GM19193 (cell line): Measurements from ENCODE around the gene IFITM2.

ENCODE experiments used
- POLR2A ChIP-seq: IDR thresholded peaks from 4 replicates; pipeline ENCODE4 v1.6.1; 2011; ENCODE audit not compliant: insufficient read depth, insufficient read length; ENCODE audit errors: extremely low read depth

Gene IFITM2

GRCh38 chr11:328012-328411 is 20.4 kb downstream of the IFITM2 start:
- TF ChIP-seq POLR2A, result no peak

- TF ChIP-seq POLR2A, result no peak
These were observed 22.3 kb downstream of the IFITM2 start for GRCh38 chr11:329886-330253.

DNA sequence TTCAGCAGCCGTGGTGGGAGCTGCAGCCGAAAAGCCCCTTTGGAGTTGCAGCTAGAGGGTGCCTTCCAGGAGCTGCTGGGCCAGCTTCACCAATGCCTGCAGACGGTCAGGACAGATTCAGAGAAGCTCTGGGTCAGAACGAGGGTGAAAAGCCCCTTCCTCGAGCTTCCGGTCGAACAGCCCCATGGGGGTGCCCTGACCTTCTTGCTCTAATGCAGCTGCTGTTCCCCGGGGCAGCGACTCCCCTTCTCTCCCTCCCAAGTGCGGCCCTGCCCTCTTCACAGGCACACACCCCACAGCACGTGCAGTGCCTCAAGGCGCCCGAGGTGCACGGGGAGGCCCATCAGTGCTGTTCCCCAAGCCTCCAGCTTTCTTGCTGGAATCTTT is 22.7 kb downstream of the IFITM2 start:
- no peak for TF ChIP-seq POLR2A

DNA sequence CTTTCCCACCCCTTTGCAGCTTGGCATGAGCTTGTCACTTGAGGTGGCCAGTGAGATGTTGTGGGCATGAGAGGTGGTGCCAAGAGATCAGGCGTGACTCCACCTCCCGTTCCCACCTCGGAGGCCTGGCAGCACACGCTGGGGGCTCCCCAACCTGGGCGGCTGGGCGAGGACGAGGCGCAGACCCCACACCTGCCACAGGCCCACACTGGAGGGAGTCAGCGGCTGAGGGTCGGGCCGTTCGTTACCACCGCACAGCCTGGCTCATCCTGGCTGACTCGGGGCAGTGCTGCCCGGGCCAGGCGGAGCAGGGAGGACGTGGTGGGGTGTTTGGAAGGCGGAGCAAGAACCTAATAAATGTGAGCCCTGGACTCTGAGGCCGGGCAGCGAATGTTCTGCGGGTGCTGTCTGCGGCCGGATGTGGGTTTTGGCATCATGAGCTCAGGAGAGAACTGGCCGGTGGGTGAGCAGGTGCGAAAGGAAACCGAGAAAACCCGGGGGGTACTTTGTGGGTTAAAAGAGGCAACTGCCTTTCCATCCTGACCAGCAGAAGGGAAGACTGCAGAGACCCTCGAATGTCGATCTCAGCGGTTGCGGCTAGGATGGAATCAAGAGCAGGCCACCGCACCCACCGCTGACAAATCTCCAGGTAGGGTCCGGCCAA is 23.2 kb downstream of the IFITM2 start:
- TF ChIP-seq POLR2A, result no peak

- TF ChIP-seq POLR2A, result no peak
These were observed 23.9 kb downstream of the IFITM2 start for GRCh38 chr11:331358-332060.

GRCh38 chr11:332651-333480 is 25.2 kb downstream of the IFITM2 start:
- TF ChIP-seq POLR2A, result no peak

- no peak for TF ChIP-seq POLR2A
These were observed 26.8 kb downstream of the IFITM2 start for GRCh38 chr11:334264-334994.

- TF ChIP-seq POLR2A, result no peak
These were observed 28.4 kb downstream of the IFITM2 start for GRCh38 chr11:335779-336658.

- TF ChIP-seq POLR2A, result no peak
These were observed 29.1 kb downstream of the IFITM2 start for GRCh38 chr11:336659-337198.

DNA sequence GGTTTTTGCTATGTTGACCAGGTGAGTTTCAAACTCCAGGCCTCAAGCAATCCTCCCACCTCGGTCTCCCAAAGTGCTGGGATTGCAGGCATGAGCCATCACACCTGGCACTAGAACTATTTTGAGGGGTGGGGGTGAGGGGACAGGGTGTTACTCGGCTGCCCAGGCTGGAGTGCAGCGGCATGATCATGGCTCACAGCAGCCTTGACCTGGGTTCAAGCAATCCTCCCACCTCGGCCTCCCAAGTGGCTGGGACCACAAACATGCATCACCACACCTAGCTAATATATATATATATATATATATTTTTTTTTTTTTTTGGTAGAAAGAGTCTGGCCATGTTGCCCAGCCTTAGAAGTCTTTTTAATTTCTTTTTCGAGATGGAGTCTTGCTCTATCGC is 30.1 kb downstream of the IFITM2 start:
- TF ChIP-seq POLR2A, result no peak

- no peak for TF ChIP-seq POLR2A
These were observed 32.3 kb downstream of the IFITM2 start for GRCh38 chr11:339963-340362.

- TF ChIP-seq POLR2A, result no peak
These were observed 33.2 kb downstream of the IFITM2 start for GRCh38 chr11:340539-341512.

- no peak for TF ChIP-seq POLR2A
These were observed 34.7 kb downstream of the IFITM2 start for GRCh38 chr11:342328-342727.
